AG08395 (cell line): Measurements from ENCODE around the gene KRTAP10-8.
"Not testable (repeated sequence)": the region's sequence is repeated elsewhere in the genome, so short reads cannot be mapped to it uniquely, and the experiment has no call there.

ENCODE experiments used
- DNase-seq: peaks from one replicate; pipeline ENCODE4 v3.0.0; 2012; ENCODE audit warnings: mixed read lengths, low spot score

KRTAP10-8 gene

GRCh38 chr21:44599264-44600029, 12.4 kb upstream of the KRTAP10-8 start:
- DNase-seq: no peak

GRCh38 chr21:44600118-44600978, 11.5 kb upstream of the KRTAP10-8 start, which contains the start of gene KRTAP10-7:
Gene KRTAP10-7, plus strand, starts transcription at chr21:44600597. Its CDS starts 25 bp downstream, at chr21:44600622.
- DNase-seq: not testable (repeated sequence)

GRCh38 chr21:44601091-44601490, 10.8 kb upstream of the KRTAP10-8 start:
- DNase-seq: not testable (repeated sequence)

GRCh38 chr21:44601596-44602462, 10.1 kb upstream of the KRTAP10-8 start:
- no peak for DNase-seq

- no peak for DNase-seq
Measured at GRCh38 chr21:44602463-44602850, 9.4 kb upstream of the KRTAP10-8 start.

GRCh38 chr21:44603109-44603875, 8.6 kb upstream of the KRTAP10-8 start:
- no peak for DNase-seq

GRCh38 chr21:44603911-44604310, 8.0 kb upstream of the KRTAP10-8 start:
- DNase-seq: no peak

GRCh38 chr21:44606495-44606894, 5.4 kb upstream of the KRTAP10-8 start:
- DNase-seq: no peak

- DNase-seq: no peak
Measured at GRCh38 chr21:44609193-44609592, 2.7 kb upstream of the KRTAP10-8 start.

- not testable (repeated sequence) for DNase-seq
Measured at GRCh38 chr21:44610157-44610843, 1.6 kb upstream of the KRTAP10-8 start.

GRCh38 chr21:44611551-44611950, 328 bp upstream of the KRTAP10-8 start:
- no peak for DNase-seq

GRCh38 chr21:44612669-44613229, 870 bp downstream of the KRTAP10-8 start:
- no peak for DNase-seq

- no peak for DNase-seq
Measured at GRCh38 chr21:44613386-44614155, 1.7 kb downstream of the KRTAP10-8 start.

GRCh38 chr21:44614161-44614631, 2.3 kb downstream of the KRTAP10-8 start:
- DNase-seq: no peak

- no peak for DNase-seq
Measured at GRCh38 chr21:44614961-44615391, 3.1 kb downstream of the KRTAP10-8 start.

- DNase-seq: no peak
Measured at GRCh38 chr21:44615466-44615865, 3.6 kb downstream of the KRTAP10-8 start.

GRCh38 chr21:44615911-44616590, 4.2 kb downstream of the KRTAP10-8 start:
- no peak for DNase-seq

GRCh38 chr21:44616591-44616926, 4.7 kb downstream of the KRTAP10-8 start:
- no peak for DNase-seq

- no peak for DNase-seq
Measured at GRCh38 chr21:44617071-44617501, 5.2 kb downstream of the KRTAP10-8 start.
